Measurements from ENCODE around the gene PPP1R12A.

PPP1R12A gene

GRCh38 chr12:79934281-79935020 lies 446 bp downstream of the PPP1R12A start:
- DNase-seq: peak; percentile 35

GRCh38 chr12:79933532-79934264 lies 1.2 kb downstream of the PPP1R12A start:
- peak; percentile 21 for DNase-seq

DNA sequence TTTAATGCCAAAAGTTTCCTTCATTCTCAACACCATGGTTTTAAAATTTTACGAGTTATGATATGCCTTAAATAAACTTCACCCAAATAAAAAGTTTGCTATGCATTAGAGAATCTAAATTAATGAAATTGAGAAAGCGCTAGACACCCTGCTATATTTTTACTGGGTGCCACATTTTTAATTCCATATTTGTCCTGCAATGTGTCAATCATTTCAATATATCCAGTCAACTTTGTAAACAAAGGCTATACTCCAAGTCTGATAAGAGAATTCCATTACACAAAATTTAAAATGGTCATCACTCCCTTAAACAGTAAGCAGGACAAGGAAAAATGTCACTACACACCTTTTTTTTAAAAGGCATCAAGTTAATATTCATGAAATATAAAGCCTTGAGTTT lies 1.9 kb downstream of the PPP1R12A start:
- DNase-seq: no peak

- no peak for DNase-seq
Observed at GRCh38 chr12:79932357-79932756, 2.5 kb downstream of the PPP1R12A start.

GRCh38 chr12:79929065-79929464 lies 5.8 kb downstream of the PPP1R12A start:
- DNase-seq: no peak

GRCh38 chr12:79927772-79928474 lies 7.0 kb downstream of the PPP1R12A start:
- DNase-seq: peak; percentile 54

- DNase-seq: no peak
Observed at GRCh38 chr12:79926951-79927350, 7.9 kb downstream of the PPP1R12A start.

- no peak for DNase-seq
Observed at GRCh38 chr12:79925492-79925891, 9.4 kb downstream of the PPP1R12A start.

- no peak for DNase-seq
Observed at GRCh38 chr12:79921786-79922185, 13.1 kb downstream of the PPP1R12A start.

DNA sequence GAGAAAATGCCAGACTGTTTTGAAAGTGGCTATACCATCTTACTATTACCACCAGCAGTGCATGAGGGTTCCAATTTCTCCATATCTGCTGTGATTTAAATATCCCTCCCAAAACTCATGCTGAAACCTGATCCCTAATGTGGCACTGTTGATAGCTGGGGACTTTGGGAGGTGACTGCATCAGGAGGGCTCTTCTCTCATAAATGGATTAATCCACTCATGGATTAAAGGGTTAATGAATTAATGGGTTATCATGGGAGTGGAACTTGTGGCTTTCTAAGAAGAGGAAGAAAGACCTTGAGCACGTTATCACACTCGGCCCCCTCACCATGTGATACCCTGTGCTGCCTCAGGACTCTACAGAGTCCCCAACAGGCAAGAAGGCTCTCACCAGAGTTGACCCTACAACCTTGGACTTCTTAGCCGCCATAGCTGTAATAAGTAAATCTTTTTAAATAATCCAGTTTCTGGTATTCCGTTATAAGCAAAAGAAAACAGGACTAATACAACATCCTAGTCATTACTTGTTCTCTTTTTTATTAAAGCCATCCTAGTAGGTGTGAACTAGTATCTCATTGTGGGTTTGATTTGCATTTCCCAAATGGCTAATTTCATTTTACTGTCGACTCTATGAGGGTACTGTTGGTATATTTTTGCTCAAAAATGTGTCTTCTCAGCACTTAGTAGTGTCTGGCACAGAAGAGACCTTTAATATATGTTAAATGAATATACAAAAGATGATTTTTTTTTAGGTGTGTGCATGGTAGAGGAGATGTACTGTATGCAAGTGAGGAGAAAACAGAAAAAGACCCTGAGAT lies 14.3 kb downstream of the PPP1R12A start:
- no peak for DNase-seq

- DNase-seq: no peak
Observed at GRCh38 chr12:79919762-79920161, 15.1 kb downstream of the PPP1R12A start.

- no peak for DNase-seq
Observed at GRCh38 chr12:79916826-79917225, 18.1 kb downstream of the PPP1R12A start.

DNA sequence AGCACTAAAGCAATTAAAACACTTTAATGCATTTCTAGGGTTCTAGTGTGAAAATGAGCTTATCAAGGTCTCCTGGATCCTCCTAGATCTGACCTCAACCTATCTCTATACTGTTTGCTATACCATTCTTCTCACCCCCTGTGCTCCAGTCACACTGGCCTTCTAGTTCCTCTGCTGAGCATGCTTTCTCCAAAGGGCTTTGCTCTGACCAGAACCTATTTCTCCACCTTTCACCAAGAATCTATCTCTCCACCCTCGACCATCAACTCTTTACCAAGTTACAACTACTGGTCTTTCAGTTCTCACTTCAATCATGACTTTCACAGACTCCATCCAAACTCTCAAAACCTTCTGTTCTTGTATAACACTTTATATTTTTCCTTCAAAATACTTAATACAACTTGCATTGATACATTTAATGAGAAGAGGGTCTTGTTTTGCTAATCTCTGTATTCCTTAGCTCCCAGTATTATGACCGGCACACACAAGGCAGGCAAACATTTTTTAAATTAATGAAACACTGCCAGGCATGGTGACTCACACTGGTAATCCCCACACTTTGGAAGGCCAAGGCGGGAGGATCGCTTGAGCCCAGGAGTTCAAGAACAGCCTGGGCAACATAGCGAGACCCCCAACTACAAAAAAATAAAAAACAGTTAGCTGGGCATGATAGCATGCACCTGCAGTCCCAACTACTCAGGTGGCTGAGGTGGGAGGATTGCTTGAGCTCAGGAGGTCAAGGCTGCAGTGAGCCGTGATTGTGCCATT lies 22.8 kb downstream of the PPP1R12A start:
- no peak for DNase-seq

DNA sequence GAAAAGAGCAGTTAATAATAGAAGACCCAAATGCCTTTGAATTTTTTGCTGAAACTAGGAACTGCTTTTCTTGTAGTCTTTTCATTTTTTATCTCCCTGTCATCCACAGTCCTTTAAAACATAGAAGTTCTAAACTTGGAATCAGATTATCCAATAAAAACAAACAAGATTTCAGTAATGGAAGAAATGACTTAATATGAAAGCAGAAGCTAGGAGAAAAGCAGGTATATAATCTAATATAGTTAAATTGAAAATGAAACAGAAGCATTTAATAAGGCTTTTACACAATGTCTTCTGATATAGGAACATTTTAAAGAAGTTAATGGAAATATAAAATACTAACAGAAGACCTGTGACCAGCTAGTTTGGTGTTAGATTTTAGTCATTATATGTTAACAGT lies 26.5 kb downstream of the PPP1R12A start:
- DNase-seq: no peak

DNA sequence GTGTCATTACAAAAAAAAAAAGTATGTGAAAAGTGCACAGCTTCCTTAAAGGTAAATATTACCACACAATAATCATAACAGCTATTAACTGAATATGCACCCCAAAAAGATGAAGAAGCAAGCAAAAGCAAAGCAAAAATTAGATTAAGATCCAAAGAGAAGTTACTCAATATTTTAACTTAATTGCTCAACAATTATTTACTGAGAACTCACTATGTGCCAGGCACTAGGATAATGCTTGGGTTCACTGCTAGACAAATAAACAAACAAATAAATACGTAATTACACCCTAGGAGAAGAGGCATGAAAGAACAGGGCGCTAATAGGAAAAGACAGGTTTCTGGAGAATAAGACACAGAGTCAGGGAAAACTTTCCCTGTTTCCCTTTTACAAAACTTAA lies 33.4 kb downstream of the PPP1R12A start:
- no peak for DNase-seq

GRCh38 chr12:79900951-79901350 lies 33.9 kb downstream of the PPP1R12A start:
- no peak for DNase-seq

DNA sequence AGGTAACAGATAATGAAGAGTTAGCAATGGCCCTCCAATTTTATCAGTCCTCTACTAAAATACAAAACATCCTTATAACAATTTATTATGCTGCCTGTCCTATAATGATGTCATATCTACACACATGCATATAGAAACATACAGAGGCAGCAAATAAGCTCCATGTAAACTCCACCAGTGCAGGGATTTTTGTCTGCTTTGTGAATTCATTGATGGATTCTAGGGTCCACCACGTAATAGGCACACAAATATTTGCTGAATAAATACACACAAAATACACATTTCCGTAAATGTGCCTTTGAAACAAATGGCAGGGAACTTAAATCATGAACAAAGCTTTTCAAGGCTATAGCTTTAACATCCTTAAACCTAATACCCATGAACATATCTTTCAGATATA lies 34.7 kb downstream of the PPP1R12A start:
- DNase-seq: no peak

GRCh38 chr12:79897617-79898016 lies 37.3 kb downstream of the PPP1R12A start:
- no peak for DNase-seq

- no peak for DNase-seq
Observed at GRCh38 chr12:79895804-79896203, 39.1 kb downstream of the PPP1R12A start.

DNA sequence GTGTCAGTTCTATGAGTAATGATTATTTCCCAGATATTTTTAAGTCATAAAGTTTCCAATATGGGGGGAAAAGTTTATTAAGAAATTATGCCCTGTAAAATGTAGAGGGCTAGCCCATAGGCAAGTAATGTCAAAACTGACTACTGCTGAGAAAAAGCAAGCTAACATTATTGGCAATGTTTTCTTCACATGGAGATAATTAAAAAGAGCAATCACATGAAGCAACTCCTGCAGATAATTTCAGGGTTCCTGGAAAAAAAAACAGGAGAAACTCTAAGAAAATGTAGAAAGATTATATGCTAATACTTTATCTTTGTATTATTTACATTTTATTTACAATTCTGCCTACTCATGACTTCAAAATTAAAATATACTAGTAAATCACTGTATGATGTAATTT lies 39.8 kb downstream of the PPP1R12A start:
- DNase-seq: no peak

DNA sequence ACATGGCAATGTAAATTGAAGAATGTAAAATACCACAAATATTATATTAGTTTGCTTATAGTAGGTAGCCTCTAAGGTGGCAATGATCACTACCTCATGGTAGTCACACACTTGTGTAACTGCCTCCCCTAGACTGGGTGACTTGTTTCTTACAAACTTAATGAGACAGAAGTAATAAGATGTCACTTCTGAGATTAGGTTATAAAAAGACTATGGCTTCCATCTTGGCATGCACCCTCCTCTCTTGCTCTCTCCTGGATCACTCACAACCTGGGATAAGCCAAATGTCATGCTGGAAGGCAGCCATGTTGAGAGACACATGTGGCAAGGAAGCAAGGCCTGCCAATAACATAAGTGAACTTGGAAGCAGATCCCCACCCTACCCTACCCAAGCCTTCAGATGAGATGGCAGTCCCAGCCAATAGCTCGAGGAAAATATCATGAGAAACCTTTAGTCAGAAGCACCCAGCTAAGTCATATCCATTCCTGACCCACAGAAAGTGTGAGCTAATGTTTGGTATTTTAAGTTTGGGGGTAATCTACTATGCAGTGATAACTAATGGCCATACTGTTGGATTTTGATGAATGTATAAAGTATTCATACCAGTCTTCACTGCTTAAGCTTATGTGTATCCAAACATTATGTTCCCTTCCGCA lies 43.3 kb downstream of the PPP1R12A start:
- DNase-seq: no peak

DNA sequence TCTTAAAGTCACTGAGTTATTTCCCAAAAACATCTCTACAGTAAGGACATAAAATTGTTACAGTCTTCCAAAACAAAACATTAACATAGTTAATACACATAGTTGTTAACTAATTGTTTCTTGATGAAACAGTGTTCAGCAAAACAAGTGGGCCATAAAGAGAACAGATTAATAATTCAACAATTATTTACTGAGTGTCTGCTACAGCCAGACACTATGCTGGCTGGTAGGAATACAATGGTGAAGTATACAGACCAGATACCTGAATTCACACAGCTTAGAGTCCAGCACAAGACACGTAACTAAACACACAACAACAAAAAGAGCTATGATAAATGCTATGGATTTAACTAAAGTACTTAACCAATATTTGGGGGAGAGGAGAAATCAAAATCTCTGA lies 47.0 kb downstream of the PPP1R12A start:
- DNase-seq: no peak
